PC-9 (cell line): ENCODE measurements around the gene S100A8.

Source experiments
- CTCF ChIP-seq: fragments of 200-600 bp; sonication (generic); conservative IDR thresholded peaks from 2 replicates; pipeline ENCODE4 v1.6.1; 2017; ENCODE audit warnings: mixed run types, antibody characterized with exemption, mild to moderate bottlenecking, moderate library complexity
- EZH2 ChIP-seq: fragments of 200-600 bp; sonication (generic); IDR thresholded peaks from 2 replicates; pipeline ENCODE4 v1.8.0; 2017; ENCODE audit warnings: antibody characterized with exemption, low read depth

GRCh38 chr1:153397924-153398651 is 7.2 kb upstream of the S100A8 start:
- TF ChIP-seq CTCF = no peak
- no peak for TF ChIP-seq EZH2
